BLaER1 treated with 17β-estradiol and CSF1 and Interleukin-3, amounts not matched to agents 10 nM and 100 nM (cell line): ENCODE results near the gene SOX2.

ENCODE experiments used
- H3K27ac ChIP-seq, 11 experiments: shearing (Covaris generic); formaldehyde crosslinking; 2 replicates each; pipeline ENCODE4 v1.8.1; 2022
- H3K27me3 ChIP-seq, 11 experiments: shearing (Covaris generic); formaldehyde crosslinking; 2 replicates each; pipeline ENCODE4 v1.8.1; 2022
- H3K36me3 ChIP-seq, 11 experiments: shearing (Covaris generic); formaldehyde crosslinking; 2 replicates each; pipeline ENCODE4 v1.8.1; 2022
- H3K4me1 ChIP-seq, 10 experiments: shearing (Covaris generic); formaldehyde crosslinking; 2 replicates each; pipeline ENCODE4 v1.8.1; 2022
- H3K4me2 ChIP-seq, 11 experiments: shearing (Covaris generic); formaldehyde crosslinking; 2 replicates each; pipeline ENCODE4 v1.8.1; 2022
- H3K4me3 ChIP-seq, 10 experiments: shearing (Covaris generic); formaldehyde crosslinking; 2 replicates each; pipeline ENCODE4 v1.8.1; 2022
- H3K9ac ChIP-seq, 11 experiments: shearing (Covaris generic); formaldehyde crosslinking; 2 replicates each; pipeline ENCODE4 v1.8.1; 2022
- H3K9me3 ChIP-seq, 11 experiments: shearing (Covaris generic); formaldehyde crosslinking; replicated peaks in 1 of 11; 2 replicates each; pipeline ENCODE4 v1.8.1; 2022
- H4K20me1 ChIP-seq, 11 experiments: shearing (Covaris generic); formaldehyde crosslinking; 2 replicates each; pipeline ENCODE4 v1.8.1; 2022
- Cebpa-rat ChIP-seq, 11 experiments: shearing (Covaris generic); IDR thresholded peaks; 2 replicates each; pipeline ENCODE4 v1.8.1; 2022

SOX2 gene

DNA sequence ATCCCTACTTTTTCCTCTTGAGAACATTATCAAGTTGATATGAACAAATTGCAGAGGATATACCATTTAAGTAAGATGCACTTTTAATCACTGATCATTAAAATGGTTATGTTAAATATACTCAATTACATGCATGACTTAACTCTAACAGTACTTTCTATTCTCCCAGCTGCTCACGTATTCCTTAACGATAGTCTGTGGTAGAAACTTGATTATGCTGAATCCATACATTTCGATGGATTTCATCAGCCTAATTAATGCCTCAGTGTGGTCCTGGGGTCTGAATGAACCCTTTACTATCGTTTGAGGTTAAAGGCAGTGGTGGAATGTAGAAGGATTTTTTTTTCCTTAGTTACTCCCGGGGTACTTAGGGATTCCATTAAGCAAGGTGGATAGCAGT, 18.6 kb downstream of the SOX2 start:
- H4K20me1 ChIP-seq = peaks cover 0 to 7% (median 0%) of the 10 kb centered on the region in 11 experiments; a peak in 3 of 22 replicates
- H3K9ac ChIP-seq = no peak overlapping the region
- peaks cover 49 to 61% (median 58%) of the 10 kb centered on the region in 11 experiments for H3K27me3 ChIP-seq
- TF ChIP-seq Cebpa-rat (IDR thresholded peaks at IDR 0.05) = no peak
- H3K4me3 ChIP-seq = no peak overlapping the region
- no peak overlapping the region for H3K4me2 ChIP-seq
- H3K9me3 ChIP-seq = peaks cover 19 to 28% (median 22%) of the 10 kb centered on the region in 11 experiments
- H3K27ac ChIP-seq = no peak overlapping the region
- no peaks in the 10 kb centered on the region for H3K4me1 ChIP-seq
- no peaks in the 10 kb centered on the region for H3K36me3 ChIP-seq

- no peak for TF ChIP-seq Cebpa-rat (IDR thresholded peaks at IDR 0.05)
- H3K4me2 ChIP-seq = no peak overlapping the region
- H3K27me3 ChIP-seq = peaks cover 46 to 54% (median 52%) of the 10 kb centered on the region in 11 experiments
- H3K4me1 ChIP-seq = no peaks in the 10 kb centered on the region
- H3K27ac ChIP-seq = no peak overlapping the region
- H3K9me3 ChIP-seq = peaks cover 17 to 25% (median 19%) of the 10 kb centered on the region in 11 experiments
- H4K20me1 ChIP-seq = peaks cover 0 to 7% (median 0%) of the 10 kb centered on the region in 11 experiments; a peak in 3 of 22 replicates
- H3K36me3 ChIP-seq = no peaks in the 10 kb centered on the region
- H3K4me3 ChIP-seq = no peak overlapping the region
- no peak overlapping the region for H3K9ac ChIP-seq
Observed at GRCh38 chr3:181730934-181731333, 19.2 kb downstream of the SOX2 start.

GRCh38 chr3:181735911-181736310, 24.2 kb downstream of the SOX2 start:
- Histone ChIP-seq H3K27ac (no peak overlapping the region), H3K4me1 (no peaks in the 10 kb centered on the region), H3K9me3 (no peaks in the 10 kb centered on the region), H4K20me1 (no peaks in the 10 kb centered on the region), H3K4me2 (no peak overlapping the region), H3K9ac (no peak overlapping the region), H3K4me3 (no peak overlapping the region), H3K36me3 (no peaks in the 10 kb centered on the region), H3K27me3 (peaks cover 0 to 5% (median 2%) of the 10 kb centered on the region in 11 experiments; a peak in 13 of 22 replicates)
- TF ChIP-seq Cebpa-rat (IDR thresholded peaks at IDR 0.05) = no peak

- H3K9ac ChIP-seq = no peak overlapping the region
Observed at GRCh38 chr3:181738551-181738950, 26.8 kb downstream of the SOX2 start.

DNA sequence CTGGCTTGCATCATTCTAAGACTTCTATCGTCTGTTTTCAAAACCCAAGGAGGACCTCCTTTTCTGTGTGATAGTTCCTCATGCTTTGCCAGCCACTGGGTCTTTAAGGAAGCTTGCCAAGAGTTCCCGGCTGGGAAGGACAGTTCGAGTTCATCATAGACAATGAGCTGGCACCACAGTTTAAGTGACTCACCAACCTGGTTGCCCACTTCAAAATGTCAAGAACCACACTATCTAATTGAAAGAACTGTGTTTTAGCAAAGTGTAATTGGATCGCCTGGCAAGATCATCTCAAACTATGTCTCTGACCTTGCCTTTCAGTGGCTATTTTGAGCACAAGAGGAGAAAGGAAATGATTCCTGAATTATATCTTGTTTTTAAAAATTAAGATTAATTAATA, 27.9 kb downstream of the SOX2 start:
- Histone ChIP-seq H3K27ac (no peak overlapping the region), H3K9ac (no peak overlapping the region), H3K27me3 (no peaks in the 10 kb centered on the region), H3K36me3 (no peaks in the 10 kb centered on the region), H3K4me3 (no peak overlapping the region), H3K4me2 (no peak overlapping the region), H3K9me3 (no peaks in the 10 kb centered on the region), H3K4me1 (no peaks in the 10 kb centered on the region), H4K20me1 (no peaks in the 10 kb centered on the region)
- TF ChIP-seq Cebpa-rat (IDR thresholded peaks at IDR 0.05) = no peak

More at GRCh38 chr3:181738551-181738950, 26.8 kb downstream of the SOX2 start:
- H4K20me1 ChIP-seq = no peaks in the 10 kb centered on the region
- no peaks in the 10 kb centered on the region for H3K36me3 ChIP-seq
- no peaks in the 10 kb centered on the region for H3K9me3 ChIP-seq
- H3K27me3 ChIP-seq = no peaks in the 10 kb centered on the region
- TF ChIP-seq Cebpa-rat (IDR thresholded peaks at IDR 0.05) = no peak
- H3K4me2 ChIP-seq = no peak overlapping the region
- H3K4me3 ChIP-seq = no peak overlapping the region
- no peaks in the 10 kb centered on the region for H3K4me1 ChIP-seq
- H3K27ac ChIP-seq = no peak overlapping the region

GRCh38 chr3:181741417-181741816, 29.7 kb downstream of the SOX2 start:
- no peak overlapping the region for H3K4me3 ChIP-seq
- no peaks in the 10 kb centered on the region for H3K9me3 ChIP-seq
- no peak for TF ChIP-seq Cebpa-rat (IDR thresholded peaks at IDR 0.05)
- H3K27ac ChIP-seq = no peak overlapping the region
- H3K36me3 ChIP-seq = no peaks in the 10 kb centered on the region
- no peaks in the 10 kb centered on the region for H3K4me1 ChIP-seq
- no peaks in the 10 kb centered on the region for H3K27me3 ChIP-seq
- H3K9ac ChIP-seq = no peak overlapping the region
- no peaks in the 10 kb centered on the region for H4K20me1 ChIP-seq
- no peak overlapping the region for H3K4me2 ChIP-seq

- no peaks in the 10 kb centered on the region for H3K4me1 ChIP-seq
- H3K9me3 ChIP-seq = no peaks in the 10 kb centered on the region
- no peak for TF ChIP-seq Cebpa-rat (IDR thresholded peaks at IDR 0.05)
- H3K4me2 ChIP-seq = no peak overlapping the region
- H3K4me3 ChIP-seq = no peak overlapping the region
- no peak overlapping the region for H3K9ac ChIP-seq
- no peak overlapping the region for H3K27ac ChIP-seq
- H4K20me1 ChIP-seq = no peaks in the 10 kb centered on the region
- H3K36me3 ChIP-seq = no peaks in the 10 kb centered on the region
- H3K27me3 ChIP-seq = no peaks in the 10 kb centered on the region
Observed at GRCh38 chr3:181752202-181752671, 40.5 kb downstream of the SOX2 start.

- Histone ChIP-seq H4K20me1 (no peaks in the 10 kb centered on the region), H3K4me1 (no peaks in the 10 kb centered on the region), H3K4me2 (no peak overlapping the region), H3K27ac (no peak overlapping the region), H3K9me3 (no peaks in the 10 kb centered on the region), H3K9ac (no peak overlapping the region), H3K27me3 (no peaks in the 10 kb centered on the region), H3K4me3 (no peak overlapping the region), H3K36me3 (no peaks in the 10 kb centered on the region)
- no peak for TF ChIP-seq Cebpa-rat (IDR thresholded peaks at IDR 0.05)
Observed at GRCh38 chr3:181753391-181753790, 41.7 kb downstream of the SOX2 start.

GRCh38 chr3:181755959-181756358, 44.2 kb downstream of the SOX2 start:
- H4K20me1 ChIP-seq = no peaks in the 10 kb centered on the region
- no peaks in the 10 kb centered on the region for H3K9me3 ChIP-seq
- no peak overlapping the region for H3K9ac ChIP-seq
- no peak overlapping the region for H3K27ac ChIP-seq
- H3K4me2 ChIP-seq = no peak overlapping the region
- no peak overlapping the region for H3K4me3 ChIP-seq
- TF ChIP-seq Cebpa-rat (IDR thresholded peaks at IDR 0.05) = no peak
- no peaks in the 10 kb centered on the region for H3K36me3 ChIP-seq
- no peaks in the 10 kb centered on the region for H3K4me1 ChIP-seq
- no peaks in the 10 kb centered on the region for H3K27me3 ChIP-seq

GRCh38 chr3:181756645-181757297, 45.0 kb downstream of the SOX2 start:
- H3K9ac ChIP-seq = no peak overlapping the region
- H3K27me3 ChIP-seq = no peaks in the 10 kb centered on the region
- H3K4me2 ChIP-seq = no peak overlapping the region
- H4K20me1 ChIP-seq = no peaks in the 10 kb centered on the region
- no peak for TF ChIP-seq Cebpa-rat (IDR thresholded peaks at IDR 0.05)
- no peak overlapping the region for H3K27ac ChIP-seq
- H3K4me1 ChIP-seq = no peaks in the 10 kb centered on the region
- H3K36me3 ChIP-seq = no peaks in the 10 kb centered on the region
- H3K9me3 ChIP-seq = no peaks in the 10 kb centered on the region
- H3K4me3 ChIP-seq = no peak overlapping the region
